Small intestine (tissue), 7 donors: ENCODE measurements around the gene PRDM8. TPM values are rescaled to one million over a fixed set of nuclear protein-coding genes. Genes with fewer than 3 reads are reported as not detected.

Source experiments
- DNase-seq, 2 donors: peaks; one replicate each; pipeline versions ENCODE4 v3.0.0 to v3.0.0-alpha.2; 2013
- FAIRE-seq: peaks from 2 replicates; lab custom pipeline; 2012; peaks lifted over from hg19 to GRCh38; lab: Jason Lieb, UNC
- H3K27ac ChIP-seq, 3 donors: one replicate each; pipeline ENCODE4 v1.5.1; 2013; ENCODE audit warnings: low read length in 2 of 3, mild to moderate bottlenecking in 2 of 3, control low read depth in 1 of 3, inconsistent platforms in 1 of 3, low read depth in 1 of 3, moderate library complexity in 1 of 3
- H3K27me3 ChIP-seq, 3 donors: one replicate each; pipeline ENCODE4 v1.6.1; 2013; ENCODE audit warnings: low read length in 3 of 3, inconsistent platforms in 1 of 3; ENCODE audit not compliant: control insufficient read depth in 3 of 3, insufficient read depth in 3 of 3
- H3K36me3 ChIP-seq, 3 donors: one replicate each; pipeline ENCODE4 v1.6.1; 2013; ENCODE audit warnings: low read length in 3 of 3, inconsistent platforms in 1 of 3, low read depth in 1 of 3, mild to moderate bottlenecking in 1 of 3, moderate library complexity in 1 of 3; ENCODE audit not compliant: control insufficient read depth in 3 of 3, insufficient read depth in 2 of 3
- H3K4me1 ChIP-seq, 3 donors: one replicate each; pipeline ENCODE4 v1.6.1; 2013; ENCODE audit warnings: low read length in 2 of 3, inconsistent platforms in 1 of 3, low read depth in 1 of 3, mild to moderate bottlenecking in 1 of 3, moderate library complexity in 1 of 3; ENCODE audit not compliant: control insufficient read depth in 3 of 3, insufficient read depth in 2 of 3
- H3K4me3 ChIP-seq, 3 donors: one replicate each; pipeline ENCODE4 v1.5.1; 2013; ENCODE audit warnings: low read length in 3 of 3, control low read depth in 1 of 3, inconsistent platforms in 1 of 3, low read depth in 1 of 3, mild to moderate bottlenecking in 1 of 3, moderate library complexity in 1 of 3
- H3K9me3 ChIP-seq, 2 donors: one replicate each; pipeline ENCODE4 v1.6.1; 2013; ENCODE audit warnings: low read depth in 1 of 2, low read length in 1 of 2; ENCODE audit not compliant: control insufficient read depth in 2 of 2, insufficient read depth in 1 of 2
- WGBS, 3 donors: extraction: QIAGEN DNeasy Blood & Tissue Kit; methylation state at CpG; one replicate each; pipeline ENCODE4 v1.1.7; 2013; 5-methylcytosine and 5-hydroxymethylcytosine counted together
- polyA plus RNA-seq, 4 donors: library from polyadenylated mRNA; stranded (reverse) in 3 of 4; unstranded in 1 of 4; fragments of 200-250 nt in 3 of 4; fragments of 120-200 nt in 1 of 4; gene quantifications; one replicate each; pipeline versions ENCODE4 v1.2.1 to v1.2.3, GENCODE V29; 2013
- donor health status: healthy with polysubstance abuse.
- donor health status: control.
- donor health status: control.
- donor health status: Bipolar disorder and iron deficiency.
- donor health status: healthy.

PRDM8 gene
- polyA plus RNA-seq, 4 donors = 0.27 to 2.0 (median 0.90) TPM; not detected in 1

- FAIRE-seq (no peak), DNase-seq (no peak)
- Histone ChIP-seq H3K27me3 (no peaks in the 10 kb centered on the region), H3K9me3 (no peaks in the 10 kb centered on the region), H3K27ac (no peak overlapping the region), H3K4me3 (no peak overlapping the region), H3K36me3 (no peaks in the 10 kb centered on the region), H3K4me1 (no peaks in the 10 kb centered on the region)
- 72 to 76% (median 75%) methylated on average over 1 of the region's 1 CpG for WGBS, 3 donors
These were observed 51.8 kb downstream of the PRDM8 start for GRCh38 chr4:80249144-80249543.

GRCh38 chr4:80252427-80252826 is 55.1 kb downstream of the PRDM8 start:
- H3K27me3 ChIP-seq = peaks cover 0 to 3% (median 2%) of the 10 kb centered on the region in 3 donors
- no peaks in the 10 kb centered on the region for H3K4me1 ChIP-seq
- H3K27ac ChIP-seq = no peak overlapping the region
- H3K36me3 ChIP-seq = no peaks in the 10 kb centered on the region
- no peak for FAIRE-seq
- no peak for DNase-seq
- H3K9me3 ChIP-seq = no peaks in the 10 kb centered on the region
- H3K4me3 ChIP-seq = no peak overlapping the region

GRCh38 chr4:80252953-80253352 is 55.6 kb downstream of the PRDM8 start:
- peaks cover 0 to 3% (median 3%) of the 10 kb centered on the region in 3 donors for H3K27me3 ChIP-seq
- no peaks in the 10 kb centered on the region for H3K36me3 ChIP-seq
- no peaks in the 10 kb centered on the region for H3K9me3 ChIP-seq
- no peaks in the 10 kb centered on the region for H3K4me1 ChIP-seq
- DNase-seq (no peak), FAIRE-seq (no peak)
- no peak overlapping the region for H3K27ac ChIP-seq
- H3K4me3 ChIP-seq = no peak overlapping the region

GRCh38 chr4:80253510-80253909 is 56.2 kb downstream of the PRDM8 start:
- Histone ChIP-seq H3K36me3 (no peaks in the 10 kb centered on the region), H3K27ac (no peak overlapping the region), H3K4me1 (no peaks in the 10 kb centered on the region), H3K9me3 (no peaks in the 10 kb centered on the region), H3K27me3 (peaks cover 0 to 5% (median 3%) of the 10 kb centered on the region in 3 donors), H3K4me3 (no peak overlapping the region)
- 53 to 68% (median 57%) methylated on average over 4 of the region's 4 CpGs for WGBS, 3 donors
- DNase-seq = no peak
- no peak for FAIRE-seq

Other genes with a start within 250 kb of the PRDM8 start
- 10 to 100 TPM in 2 of 4 donors, 1 to 10 TPM in 2; 3.6 to 41.7 (median 10.5) TPM for gene ANTXR2, start 124.3 kb upstream of the PRDM8 start, polyA plus RNA-seq
- gene FGF5, start 69.2 kb downstream of the PRDM8 start, polyA plus RNA-seq = under 1 TPM in 2 of 4 donors, not detected in 2; 0.01 to 0.10 TPM
- not detected for gene CFAP299, start 138.2 kb downstream of the PRDM8 start, polyA plus RNA-seq